Fibroblast of upper back skin (primary cell): ENCODE data around the gene CALD1.
A peak's percentile ranks its signal among the peaks of the same experiment; 100 is the strongest.

Experiments used
- DNase-seq: peaks from one replicate; pipeline ENCODE4 v3.0.0-alpha.2; 2013

The CALD1 gene

GRCh38 chr7:134931487-134931886 is 152.1 kb downstream of the CALD1 start:
- DNase-seq = peak; percentile 37

GRCh38 chr7:134932707-134933370 is 153.4 kb downstream of the CALD1 start:
- DNase-seq = peak; percentile 39

GRCh38 chr7:134933460-134934068 is 154.1 kb downstream of the CALD1 start:
- no peak for DNase-seq

- no peak for DNase-seq
Measured at GRCh38 chr7:134935701-134936100, 156.3 kb downstream of the CALD1 start.

- no peak for DNase-seq
Measured at GRCh38 chr7:134936893-134937510, 157.6 kb downstream of the CALD1 start.

DNA sequence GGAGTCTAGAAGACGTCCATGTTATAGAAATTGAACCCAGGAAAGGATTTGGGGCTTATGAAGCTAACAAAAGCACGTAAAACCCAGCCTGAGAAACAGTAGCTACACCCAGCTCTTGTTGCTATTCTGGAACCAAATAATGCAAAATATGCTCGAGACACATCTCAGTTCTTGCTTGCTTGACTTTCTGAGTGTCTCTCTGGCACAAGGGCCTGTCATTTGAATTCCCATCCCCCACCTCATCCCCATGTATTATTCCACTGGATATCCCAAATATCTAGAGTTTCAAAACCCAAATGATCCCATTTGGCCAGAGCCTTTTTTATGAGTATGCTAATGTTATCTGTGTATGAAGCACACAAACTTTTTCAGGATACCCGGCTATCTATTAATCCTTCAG is 158.7 kb downstream of the CALD1 start:
- no peak for DNase-seq

GRCh38 chr7:134939136-134939535 is 159.7 kb downstream of the CALD1 start:
- DNase-seq = no peak

GRCh38 chr7:134940729-134941128 is 161.3 kb downstream of the CALD1 start:
- DNase-seq = no peak

DNA sequence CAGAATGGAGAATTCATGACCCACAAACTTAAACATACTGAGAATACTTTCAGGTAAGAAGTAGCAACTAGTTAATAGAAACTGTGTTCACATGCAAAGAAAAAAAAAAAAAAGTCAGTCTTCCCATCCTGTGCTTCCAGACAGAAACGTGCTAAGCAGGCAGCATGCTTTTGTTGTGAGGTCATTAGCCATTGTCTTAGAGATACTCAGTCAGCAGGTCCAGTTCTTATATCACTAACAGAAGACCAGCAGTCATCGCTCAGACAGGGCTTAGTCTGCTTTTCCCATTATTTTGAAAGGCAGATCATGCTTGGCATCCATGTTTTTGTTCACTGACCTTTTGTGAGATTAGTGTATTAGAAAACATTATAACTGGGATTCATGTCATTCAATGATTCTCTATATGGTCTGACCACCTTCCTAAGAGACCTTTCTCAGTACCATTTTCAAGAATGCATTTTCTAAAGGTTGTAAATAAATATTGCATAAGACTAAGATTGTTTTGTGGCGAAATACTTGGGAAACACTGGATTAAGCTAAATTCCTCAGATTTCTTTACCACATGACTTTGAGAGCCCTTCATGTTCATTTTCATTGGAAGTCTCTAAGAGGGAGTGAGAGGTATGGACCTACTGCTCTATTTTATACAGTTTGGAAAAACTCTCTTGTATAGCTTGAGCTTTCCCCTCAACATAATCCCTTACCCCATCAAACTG is 161.9 kb downstream of the CALD1 start:
- peak; percentile 89 for DNase-seq

DNA sequence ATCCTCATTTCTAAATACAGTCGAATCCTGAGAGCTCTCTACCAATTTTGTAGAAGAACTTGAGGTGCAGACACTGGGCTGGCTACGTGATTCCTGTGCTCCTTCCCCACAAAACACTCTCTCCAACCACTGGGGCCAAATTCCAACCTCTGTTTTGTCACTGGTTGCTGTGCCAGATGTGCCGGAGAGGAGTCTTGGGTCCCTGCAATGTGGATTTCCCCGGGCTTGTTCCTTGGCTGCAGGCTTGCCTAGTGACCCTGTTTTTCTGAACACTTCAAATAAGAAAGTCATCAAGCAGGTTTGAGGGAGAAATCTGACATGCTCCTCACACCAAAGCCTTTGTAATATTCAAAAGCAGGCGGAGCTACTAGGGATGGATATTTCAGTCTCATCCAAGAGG is 162.5 kb downstream of the CALD1 start:
- no peak for DNase-seq

- DNase-seq = no peak
Measured at GRCh38 chr7:134942690-134943466, 163.4 kb downstream of the CALD1 start.

DNA sequence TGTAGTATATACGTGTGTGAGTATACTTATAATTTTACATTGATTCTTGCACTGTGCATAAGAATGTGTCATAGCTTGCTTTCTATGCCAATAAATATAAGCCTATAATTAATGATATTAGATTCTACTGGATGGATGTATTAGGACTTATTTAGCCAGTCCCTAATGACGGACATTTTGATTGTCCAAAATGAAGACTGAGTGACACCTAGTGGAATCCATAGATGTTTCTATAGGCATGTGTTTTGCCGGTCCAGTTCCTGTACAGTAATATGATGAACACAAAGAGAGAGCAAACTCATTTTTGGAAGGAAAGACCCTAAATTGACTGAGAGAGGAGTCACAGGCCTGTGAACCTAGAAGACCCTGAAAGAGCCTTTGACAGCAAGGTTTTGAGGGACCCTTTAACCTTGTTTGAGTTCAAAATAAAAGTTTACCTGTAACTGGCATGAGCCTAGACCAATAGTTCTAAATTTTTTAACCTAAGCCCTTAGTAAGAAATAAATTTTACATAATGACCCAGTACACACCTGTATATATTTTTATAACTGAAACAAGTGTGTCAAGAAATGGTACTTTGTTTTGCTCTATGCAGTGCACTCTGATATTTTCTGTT is 164.5 kb downstream of the CALD1 start:
- no peak for DNase-seq

DNA sequence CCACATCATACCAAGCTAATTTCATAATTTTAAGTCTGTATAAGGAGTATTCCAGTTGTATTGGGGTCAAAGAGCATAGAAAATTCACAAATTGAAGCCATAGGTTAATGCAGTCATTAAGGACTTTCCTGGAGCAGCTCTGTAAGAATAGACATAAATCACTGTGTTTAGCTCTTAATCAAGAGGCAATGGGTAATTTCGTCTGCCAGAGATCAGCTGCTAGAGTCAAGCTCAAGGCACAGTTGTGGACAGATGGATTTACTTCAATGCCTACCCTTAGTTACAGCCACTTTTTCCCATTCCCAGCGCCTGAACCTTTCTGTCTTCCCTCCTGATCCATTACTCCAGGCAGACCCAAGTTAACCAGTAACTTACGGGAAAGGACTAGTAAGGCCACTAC is 166.3 kb downstream of the CALD1 start:
- DNase-seq = no peak

GRCh38 chr7:134946260-134946659 is 166.8 kb downstream of the CALD1 start:
- DNase-seq = no peak

DNA sequence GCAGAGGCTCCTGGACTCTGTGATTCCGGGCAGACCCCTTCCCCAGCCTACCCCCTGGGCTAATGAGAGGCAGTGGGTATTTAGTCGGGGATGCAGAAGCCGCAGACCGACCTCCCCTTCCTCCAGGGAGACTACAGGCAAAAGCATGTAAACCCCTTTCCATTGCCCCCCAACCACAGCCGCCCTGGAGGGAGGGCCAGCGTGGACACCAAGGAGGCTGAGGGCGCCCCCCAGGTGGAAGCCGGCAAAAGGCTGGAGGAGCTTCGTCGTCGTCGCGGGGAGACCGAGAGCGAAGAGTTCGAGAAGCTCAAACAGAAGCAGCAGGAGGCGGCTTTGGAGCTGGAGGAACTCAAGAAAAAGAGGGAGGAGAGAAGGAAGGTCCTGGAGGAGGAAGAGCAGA is 167.9 kb downstream of the CALD1 start:
- no peak for DNase-seq

- no peak for DNase-seq
Measured at GRCh38 chr7:134947831-134948230, 168.4 kb downstream of the CALD1 start.

DNA sequence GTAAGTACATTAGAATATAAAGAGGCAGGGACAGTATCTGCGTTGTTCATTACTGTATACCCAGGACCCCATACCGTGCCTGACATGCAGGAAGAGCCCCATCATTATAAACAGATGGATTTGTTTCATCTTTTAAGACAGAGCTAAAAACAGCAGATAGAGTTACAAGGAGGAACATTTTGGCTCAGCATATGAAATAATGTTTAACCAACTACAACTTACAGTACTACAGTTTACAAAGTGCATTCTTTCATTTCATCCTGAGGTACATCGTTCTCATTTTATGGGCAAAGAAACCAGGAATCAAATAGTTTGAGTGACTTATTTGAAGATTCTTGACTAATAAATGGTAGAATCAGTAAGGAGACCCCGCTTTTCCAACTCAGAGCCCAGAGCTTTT is 168.8 kb downstream of the CALD1 start:
- DNase-seq = no peak

DNA sequence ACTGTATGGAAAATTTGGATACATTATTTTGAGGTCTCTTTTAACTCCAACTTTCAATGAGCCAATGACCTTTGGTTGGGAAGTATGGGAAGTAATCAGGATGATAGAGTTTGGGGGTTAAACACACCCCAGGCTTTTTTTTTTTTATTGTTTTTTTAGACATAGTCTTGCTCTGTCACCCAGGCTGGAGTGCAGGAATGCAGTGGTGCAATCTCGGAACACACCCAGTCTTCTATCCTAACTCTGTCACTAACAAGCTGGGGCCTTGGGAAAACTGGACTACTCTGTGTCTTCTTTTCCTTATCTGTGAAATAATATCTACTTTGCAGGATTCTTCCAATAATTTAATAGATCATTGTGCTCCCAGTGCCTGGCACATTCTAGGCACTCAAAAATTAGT is 169.3 kb downstream of the CALD1 start:
- no peak for DNase-seq

DNA sequence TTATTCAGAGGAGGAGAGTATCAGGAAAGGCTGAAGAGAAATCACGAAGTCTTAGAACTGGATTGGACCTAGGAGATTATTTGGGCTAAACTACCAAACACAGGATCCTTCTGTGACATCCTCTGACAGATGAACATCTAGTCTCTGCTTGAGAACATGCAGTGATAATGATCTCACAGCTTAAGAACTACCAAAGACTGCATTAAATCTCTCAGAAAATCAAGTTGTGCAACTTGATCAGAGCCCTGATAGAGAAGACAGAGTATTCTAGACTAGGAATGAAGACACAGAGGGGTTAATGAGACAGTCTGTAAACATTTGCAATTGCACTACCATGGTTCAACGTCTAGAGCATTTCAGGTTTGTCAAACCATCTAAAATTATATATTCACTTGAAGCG is 169.7 kb downstream of the CALD1 start:
- no peak for DNase-seq

DNA sequence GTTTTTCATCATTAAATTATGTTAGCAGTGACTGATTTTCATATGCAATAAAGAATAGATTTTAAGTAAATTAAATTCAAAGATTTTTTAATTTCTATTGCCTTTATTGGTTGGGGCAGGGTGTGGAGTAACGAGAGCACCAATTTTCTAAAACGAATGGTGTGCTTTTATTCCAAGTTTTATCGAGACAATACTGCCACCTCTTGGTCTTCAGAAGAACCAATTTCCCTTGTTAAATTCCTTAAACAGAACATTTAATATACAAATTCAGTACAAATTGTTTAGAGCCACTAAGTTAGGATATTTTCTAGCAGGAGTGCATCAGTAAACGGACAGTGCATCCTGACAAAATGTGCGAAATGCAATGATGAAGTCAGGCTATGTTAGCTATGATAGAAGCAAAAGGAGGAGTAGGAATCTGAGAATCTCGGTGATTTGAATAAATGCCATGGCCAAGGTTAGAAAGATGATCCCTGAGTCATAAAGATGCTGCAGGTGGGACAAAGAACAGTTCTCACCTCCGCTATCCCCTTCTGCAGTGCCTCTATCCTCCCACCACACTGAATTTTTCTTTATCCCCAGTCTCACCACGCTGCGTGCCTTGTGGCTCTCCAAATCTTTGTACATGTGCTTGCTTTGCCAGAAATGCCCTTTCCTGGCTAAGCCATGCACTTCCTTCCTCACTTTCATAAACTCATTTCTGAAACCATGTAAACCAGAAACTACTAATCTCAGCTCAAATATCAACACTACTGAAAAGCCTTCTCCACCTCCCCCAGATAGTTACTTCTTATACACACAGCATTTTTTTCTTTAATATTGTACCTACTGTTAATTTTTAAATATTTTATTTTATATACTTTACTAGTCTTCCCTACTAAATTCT is 175.0 kb downstream of the CALD1 start:
- DNase-seq = no peak

GRCh38 chr7:134957005-134957404 is 177.6 kb downstream of the CALD1 start:
- no peak for DNase-seq

DNA sequence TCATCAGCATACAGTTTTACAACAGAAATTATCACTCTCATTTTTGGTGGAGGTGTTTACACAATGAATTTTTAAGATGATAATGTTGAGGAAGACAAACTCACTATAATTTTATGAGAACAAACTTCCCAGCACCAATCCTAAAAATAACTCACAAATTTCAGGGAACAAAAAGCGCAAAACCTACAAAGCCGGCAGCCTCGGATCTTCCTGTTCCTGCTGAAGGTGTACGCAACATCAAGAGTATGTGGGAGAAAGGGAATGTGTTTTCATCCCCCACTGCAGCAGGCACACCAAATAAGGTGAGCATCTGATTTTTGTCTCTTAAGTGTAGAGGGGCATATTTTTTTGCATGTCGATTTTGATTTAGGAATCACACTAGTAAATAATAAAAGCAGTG is 180.4 kb downstream of the CALD1 start:
- DNase-seq = no peak
